HepG2 (cell line): ENCODE results near the gene SECTM1. TPM values are rescaled to one million over a fixed set of nuclear protein-coding genes. Genes with fewer than 3 reads are reported as not detected.

Experiments
- BRD4 ChIP-seq: sonication (generic); formaldehyde crosslinking; IDR thresholded peaks from 2 replicates; pipeline ENCODE4 v1.4.0; 2020; ENCODE audit warnings: missing genetic modification reagents
- CAMTA2 ChIP-seq: sonication (generic); formaldehyde crosslinking; IDR thresholded peaks from 2 replicates; pipeline ENCODE4 v1.4.0; 2020; ENCODE audit warnings: mild to moderate bottlenecking, missing genetic modification reagents, borderline replicate concordance
- DNMT1 ChIP-seq: sonication (generic); formaldehyde crosslinking; IDR thresholded peaks from 2 replicates; pipeline ENCODE4 v1.5.1; 2020; ENCODE audit warnings: mild to moderate bottlenecking, missing genetic modification reagents
- EEA1 ChIP-seq: sonication (generic); formaldehyde crosslinking; IDR thresholded peaks from 2 replicates; pipeline ENCODE4 v1.5.1; 2020; ENCODE audit warnings: mild to moderate bottlenecking, missing genetic modification reagents, borderline replicate concordance
- HMGXB4 ChIP-seq, 2 experiments: sonication (generic) in 1 of 2; formaldehyde crosslinking in 1 of 2; IDR thresholded peaks; 2 replicates each; pipeline versions ENCODE4 v1.4.0 to v1.6.1; 2018 to 2020; ENCODE audit warnings: missing genetic modification reagents in 2 of 2, borderline replicate concordance in 1 of 2, low read depth in 1 of 2, mild to moderate bottlenecking in 1 of 2, missing biosample characterization in 1 of 2
- HNF1B ChIP-seq: sonication (generic); formaldehyde crosslinking; IDR thresholded peaks from 2 replicates; pipeline ENCODE4 v1.5.1; 2020; ENCODE audit warnings: mild to moderate bottlenecking, moderate library complexity, missing genetic modification reagents
- MTF1 ChIP-seq: sonication (generic); formaldehyde crosslinking; IDR thresholded peaks from 2 replicates; pipeline ENCODE4 v1.5.0; 2020; ENCODE audit warnings: missing genetic modification reagents
- MXD1 ChIP-seq: sonication (generic); formaldehyde crosslinking; IDR thresholded peaks from 2 replicates; pipeline ENCODE4 v1.4.0; 2020; ENCODE audit warnings: mild to moderate bottlenecking, missing genetic modification reagents
- RBM22 ChIP-seq: fragments of 200-400 bp; formaldehyde crosslinking; optimal IDR thresholded peaks from 2 replicates; pipeline ENCODE3; 2017; ENCODE audit warnings: mild to moderate bottlenecking, low read length, moderate library complexity
- SALL1 ChIP-seq: sonication (generic); formaldehyde crosslinking; IDR thresholded peaks from 2 replicates; pipeline ENCODE4 v1.8.0; 2022; ENCODE audit warnings: mild to moderate bottlenecking, missing genetic modification reagents
- ZMYM3 ChIP-seq: sonication (generic); formaldehyde crosslinking; IDR thresholded peaks from 2 replicates; pipeline ENCODE4 v1.5.1; 2020; ENCODE audit warnings: mild to moderate bottlenecking, missing genetic modification reagents
- polyA plus RNA-seq, 8 experiments: library from polyadenylated mRNA; depleted of rRNA in 3 of 8; stranded (reverse) in 7 of 8; unstranded in 1 of 8; fragments of >200 nt; fragmentation: Illumina TruSeq in 4 of 8; extraction: Trizol in 4 of 8; gene quantifications; 2 replicates each; pipeline versions ENCODE4 v1.2.1 to v1.2.3, GENCODE V29; 2011 to 2016; ENCODE audit warnings: low read depth in 4 of 8, missing spikeins in 1 of 8, mixed read lengths in 1 of 8; ENCODE audit not compliant: insufficient read depth in 1 of 8
- total RNA-seq, 5 experiments: library from RNA; depleted of rRNA; stranded (reverse); fragments of >200 nt; fragmentation: Illumina TruSeq; extraction: Trizol; gene quantifications; 2 replicates each; pipeline ENCODE4 v1.2.3, GENCODE V29; 2016; ENCODE audit warnings: low read depth in 1 of 5
- TF ChIP-seq, protein P1 (sequence below): sonication (generic); formaldehyde crosslinking; IDR thresholded peaks from 2 replicates; pipeline ENCODE4 v1.5.0; 2020; ENCODE audit warnings: mild to moderate bottlenecking, missing genetic modification reagents, borderline replicate concordance

The SECTM1 gene
- total and polyA plus RNA-seq, 2 of the 13 experiments (the other 11 are each of a cell fraction or from before 2014, with no cell fraction given): 3.5 to 5.3 TPM

GRCh38 chr17:82302991-82303943 lies 30.3 kb downstream of the SECTM1 start (continued):
- TF ChIP-seq, protein P1, sequence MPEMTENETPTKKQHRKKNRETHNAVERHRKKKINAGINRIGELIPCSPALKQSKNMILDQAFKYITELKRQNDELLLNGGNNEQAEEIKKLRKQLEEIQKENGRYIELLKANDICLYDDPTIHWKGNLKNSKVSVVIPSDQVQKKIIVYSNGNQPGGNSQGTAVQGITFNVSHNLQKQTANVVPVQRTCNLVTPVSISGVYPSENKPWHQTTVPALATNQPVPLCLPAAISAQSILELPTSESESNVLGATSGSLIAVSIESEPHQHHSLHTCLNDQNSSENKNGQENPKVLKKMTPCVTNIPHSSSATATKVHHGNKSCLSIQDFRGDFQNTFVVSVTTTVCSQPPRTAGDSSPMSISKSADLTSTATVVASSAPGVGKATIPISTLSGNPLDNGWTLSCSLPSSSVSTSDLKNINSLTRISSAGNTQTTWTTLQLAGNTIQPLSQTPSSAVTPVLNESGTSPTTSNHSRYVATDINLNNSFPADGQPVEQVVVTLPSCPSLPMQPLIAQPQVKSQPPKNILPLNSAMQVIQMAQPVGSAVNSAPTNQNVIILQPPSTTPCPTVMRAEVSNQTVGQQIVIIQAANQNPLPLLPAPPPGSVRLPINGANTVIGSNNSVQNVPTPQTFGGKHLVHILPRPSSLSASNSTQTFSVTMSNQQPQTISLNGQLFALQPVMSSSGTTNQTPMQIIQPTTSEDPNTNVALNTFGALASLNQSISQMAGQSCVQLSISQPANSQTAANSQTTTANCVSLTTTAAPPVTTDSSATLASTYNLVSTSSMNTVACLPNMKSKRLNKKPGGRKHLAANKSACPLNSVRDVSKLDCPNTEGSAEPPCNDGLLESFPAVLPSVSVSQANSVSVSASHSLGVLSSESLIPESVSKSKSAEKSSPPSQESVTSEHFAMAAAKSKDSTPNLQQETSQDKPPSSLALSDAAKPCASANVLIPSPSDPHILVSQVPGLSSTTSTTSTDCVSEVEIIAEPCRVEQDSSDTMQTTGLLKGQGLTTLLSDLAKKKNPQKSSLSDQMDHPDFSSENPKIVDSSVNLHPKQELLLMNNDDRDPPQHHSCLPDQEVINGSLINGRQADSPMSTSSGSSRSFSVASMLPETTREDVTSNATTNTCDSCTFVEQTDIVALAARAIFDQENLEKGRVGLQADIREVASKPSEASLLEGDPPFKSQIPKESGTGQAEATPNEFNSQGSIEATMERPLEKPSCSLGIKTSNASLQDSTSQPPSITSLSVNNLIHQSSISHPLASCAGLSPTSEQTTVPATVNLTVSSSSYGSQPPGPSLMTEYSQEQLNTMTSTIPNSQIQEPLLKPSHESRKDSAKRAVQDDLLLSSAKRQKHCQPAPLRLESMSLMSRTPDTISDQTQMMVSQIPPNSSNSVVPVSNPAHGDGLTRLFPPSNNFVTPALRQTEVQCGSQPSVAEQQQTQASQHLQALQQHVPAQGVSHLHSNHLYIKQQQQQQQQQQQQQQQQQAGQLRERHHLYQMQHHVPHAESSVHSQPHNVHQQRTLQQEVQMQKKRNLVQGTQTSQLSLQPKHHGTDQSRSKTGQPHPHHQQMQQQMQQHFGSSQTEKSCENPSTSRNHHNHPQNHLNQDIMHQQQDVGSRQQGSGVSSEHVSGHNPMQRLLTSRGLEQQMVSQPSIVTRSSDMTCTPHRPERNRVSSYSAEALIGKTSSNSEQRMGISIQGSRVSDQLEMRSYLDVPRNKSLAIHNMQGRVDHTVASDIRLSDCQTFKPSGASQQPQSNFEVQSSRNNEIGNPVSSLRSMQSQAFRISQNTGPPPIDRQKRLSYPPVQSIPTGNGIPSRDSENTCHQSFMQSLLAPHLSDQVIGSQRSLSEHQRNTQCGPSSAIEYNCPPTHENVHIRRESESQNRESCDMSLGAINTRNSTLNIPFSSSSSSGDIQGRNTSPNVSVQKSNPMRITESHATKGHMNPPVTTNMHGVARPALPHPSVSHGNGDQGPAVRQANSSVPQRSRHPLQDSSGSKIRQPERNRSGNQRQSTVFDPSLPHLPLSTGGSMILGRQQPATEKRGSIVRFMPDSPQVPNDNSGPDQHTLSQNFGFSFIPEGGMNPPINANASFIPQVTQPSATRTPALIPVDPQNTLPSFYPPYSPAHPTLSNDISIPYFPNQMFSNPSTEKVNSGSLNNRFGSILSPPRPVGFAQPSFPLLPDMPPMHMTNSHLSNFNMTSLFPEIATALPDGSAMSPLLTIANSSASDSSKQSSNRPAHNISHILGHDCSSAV (CRISPR knock-in tag): 0 out of 2 replicates have a peak, but pooled peaks have one; percentile 68
- TF ChIP-seq HNF1B (CRISPR knock-in tag) (peak; percentile 85), SALL1 (CRISPR knock-in tag) (peak; percentile 92), BRD4 (CRISPR knock-in tag) (peak; percentile 83), ZMYM3 (CRISPR knock-in tag) (peak; percentile 75), DNMT1 (CRISPR knock-in tag) (peak; percentile 73), MTF1 (CRISPR knock-in tag) (no peak), CAMTA2 (CRISPR knock-in tag) (no peak), EEA1 (no peak), RBM22 (no peak), HMGXB4 (CRISPR knock-in tag; IDR thresholded peaks at IDR 0.05; ENCODE audit: borderline replicate concordance in 1 of 2, low read depth in 1 of 2) (0 out of 4 replicates have a peak, but pooled peaks of 1 of the 2 experiments have one; percentile 35), MXD1 (CRISPR knock-in tag) (peak; percentile 26; the same call in 1 of the 2 replicates)
